HepG2 (cell line): ENCODE data around the gene SH2D6. TPM values are rescaled to one million over a fixed set of nuclear protein-coding genes. Genes with fewer than 3 reads are reported as not detected.

Source experiments
- ATAC-seq: fragments of 200-7000 bp; cut with Tn5 transposase; 3 replicates; pipeline ENCODE4 v1.9.1; 2020; ENCODE audit warnings: mild to moderate bottlenecking, moderate library complexity
- BruUV-seq: library from RNA; stranded (reverse); fragments of 400-500 nt; replicated peaks from 2 replicates; lab custom pipeline; 2021; lab: Mats Ljungman, UMichigan
- CTCF ChIA-PET: fragments of 300-600 bp; formaldehyde crosslinking; extraction: SDS; loops from one replicate; lab custom pipeline; 2021; ENCODE audit warnings: low total read pairs, inconsistent platforms, low intra/inter-chr PET ratio; lab: Yijun Ruan, JAX
- POLR2A ChIA-PET: fragments of 350-600 bp; sonication (Branson Sonifier 250); formaldehyde crosslinking; loops from one replicate; lab custom pipeline; 2020; ENCODE audit warnings: antibody characterized with exemption, inconsistent platforms; lab: Yijun Ruan, JAX
- DNase-seq: peaks from one replicate; pipeline ENCODE4 v3.0.0-alpha.2; 2015; ENCODE audit warnings: low spot score
- FAIRE-seq: peaks from 3 replicates; lab custom pipeline; 2011; peaks lifted over from hg19 to GRCh38; lab: Jason Lieb, UNC
- H2AFZ ChIP-seq: one replicate; pipeline ENCODE4 v1.6.1; 2011; ENCODE audit warnings: low read length, inconsistent platforms
- H3K27ac ChIP-seq: fragments of 300-600 bp; 3 replicates; pipeline ENCODE4 v1.8.0; 2011; ENCODE audit warnings: mixed run types, mild to moderate bottlenecking, mixed read lengths, low read length, inconsistent platforms; ENCODE audit not compliant: insufficient read depth; ENCODE audit errors: extremely low read length
- H3K27me3 ChIP-seq, 2 experiments: fragments of 200-600 bp in 1 of 2; 2 replicates in 1 of 2; 3 replicates in 1 of 2; pipeline versions ENCODE4 v1.6.0 to v1.8.0; 2011; ENCODE audit warnings: low read length in 2 of 2, mild to moderate bottlenecking in 2 of 2, moderate library complexity in 2 of 2, inconsistent platforms in 1 of 2; ENCODE audit not compliant: insufficient read depth in 2 of 2, control insufficient read depth in 1 of 2
- H3K36me3 ChIP-seq, 2 experiments: fragments of 200-600 bp in 1 of 2; replicated peaks in 1 of 2; 2 replicates in 1 of 2; 3 replicates in 1 of 2; pipeline versions ENCODE4 v1.5.1 to v1.8.0; 2011; ENCODE audit warnings: low read length in 2 of 2, inconsistent platforms in 1 of 2; ENCODE audit not compliant: insufficient read depth in 2 of 2, control insufficient read depth in 1 of 2
- H3K4me1 ChIP-seq: 2 replicates; pipeline ENCODE4 v1.5.1; 2012; ENCODE audit warnings: low read length, inconsistent platforms; ENCODE audit not compliant: insufficient read depth
- H3K4me2 ChIP-seq: 2 replicates; pipeline ENCODE4 v1.6.0; 2011; ENCODE audit warnings: low read depth, low read length, inconsistent platforms
- H3K4me3 ChIP-seq, 3 experiments: fragments of 200-600 bp in 1 of 3; sonication (generic), shearing (Covaris generic) in 1 of 3; replicated peaks in 1 of 3; 2 replicates each; pipeline ENCODE4 v1.5.1; 2011 to 2016; ENCODE audit warnings: low read length in 3 of 3, inconsistent platforms in 2 of 3, low read depth in 2 of 3, mild to moderate bottlenecking in 2 of 3, control low read depth in 1 of 3, mixed read lengths in 1 of 3; ENCODE audit not compliant: insufficient read depth in 1 of 3
- H3K79me2 ChIP-seq: one replicate; pipeline ENCODE4 v1.6.1; 2011; ENCODE audit warnings: low read length, inconsistent platforms; ENCODE audit not compliant: insufficient read depth
- H3K9ac ChIP-seq: 2 replicates; pipeline ENCODE4 v1.6.0; 2011; ENCODE audit warnings: mild to moderate bottlenecking, low read depth, low read length, inconsistent platforms; ENCODE audit not compliant: insufficient read depth
- H3K9me3 ChIP-seq: 2 replicates; pipeline ENCODE4 v1.5.1; 2012; ENCODE audit warnings: mild to moderate bottlenecking, low read length
- H4K20me1 ChIP-seq: 2 replicates; pipeline ENCODE4 v1.6.0; 2011; ENCODE audit warnings: inconsistent platforms, mild to moderate bottlenecking, low read length, moderate library complexity; ENCODE audit not compliant: insufficient read depth
- ATF3 ChIP-seq: sonication (generic); formaldehyde crosslinking; IDR thresholded peaks from 2 replicates; pipeline ENCODE4 v1.4.0; 2020; ENCODE audit warnings: missing genetic modification reagents
- CHCHD3 ChIP-seq: sonication (generic); formaldehyde crosslinking; IDR thresholded peaks from 2 replicates; pipeline ENCODE4 v1.8.0; 2022; ENCODE audit warnings: mild to moderate bottlenecking, missing genetic modification reagents, moderate library complexity
- FOXC1 ChIP-seq: sonication (generic); formaldehyde crosslinking; IDR thresholded peaks from 2 replicates; pipeline ENCODE4 v1.8.0; 2022; ENCODE audit warnings: mild to moderate bottlenecking, missing genetic modification reagents, borderline replicate concordance
- GLI4 ChIP-seq: sonication (generic); formaldehyde crosslinking; IDR thresholded peaks from 2 replicates; pipeline ENCODE4 v1.5.1; 2020; ENCODE audit warnings: missing genetic modification reagents, mild to moderate bottlenecking, moderate library complexity, borderline replicate concordance
- HNF1A ChIP-seq, 2 experiments: sonication (generic) in 1 of 2; formaldehyde crosslinking in 1 of 2; IDR thresholded peaks; 2 replicates each; pipeline versions ENCODE4 v1.4.0 to v1.6.1; 2016 to 2020; ENCODE audit warnings: borderline replicate concordance in 1 of 2, low read depth in 1 of 2, mild to moderate bottlenecking in 1 of 2, missing genetic modification reagents in 1 of 2
- MAFK ChIP-seq, 2 experiments: IDR thresholded peaks in 1 of 2; conservative IDR thresholded peaks in 1 of 2; 2 replicates each; pipeline ENCODE4 v1.6.1; 2011; ENCODE audit warnings: improper control_type of control experiment in 2 of 2, low read length in 2 of 2
- MIXL1 ChIP-seq: IDR thresholded peaks from 2 replicates; pipeline ENCODE4 v1.6.1; 2016
- MYC ChIP-seq: sonication (generic); formaldehyde crosslinking; IDR thresholded peaks from 2 replicates; pipeline ENCODE4 v1.9.0; 2021; ENCODE audit warnings: missing genetic modification reagents, borderline replicate concordance
- NCOA1 ChIP-seq: sonication (generic); formaldehyde crosslinking; IDR thresholded peaks from 2 replicates; pipeline ENCODE4 v1.9.0; 2021; ENCODE audit warnings: missing genetic modification reagents
- POGZ ChIP-seq: sonication (generic); formaldehyde crosslinking; IDR thresholded peaks from 2 replicates; pipeline ENCODE4 v1.4.0; 2020; ENCODE audit warnings: mild to moderate bottlenecking, missing genetic modification reagents
- RAD21 ChIP-seq: fragments of 450-650 bp; formaldehyde crosslinking; IDR thresholded peaks from 2 replicates; pipeline ENCODE4 v1.5.0; 2020; ENCODE audit warnings: mild to moderate bottlenecking
- SAFB2 ChIP-seq: sonication (generic); formaldehyde crosslinking; IDR thresholded peaks from 2 replicates; pipeline ENCODE4 v1.5.1; 2020; ENCODE audit warnings: missing genetic modification reagents, low read depth, mild to moderate bottlenecking, borderline replicate concordance
- SETDB1 ChIP-seq: sonication (generic); formaldehyde crosslinking; IDR thresholded peaks from 2 replicates; pipeline ENCODE4 v1.5.1; 2020; ENCODE audit warnings: missing genetic modification reagents, mild to moderate bottlenecking, borderline replicate concordance
- TCF12 ChIP-seq, 2 experiments: fragments of 450-650 bp in 1 of 2; sonication (generic) in 1 of 2; formaldehyde crosslinking in 1 of 2; IDR thresholded peaks; 2 replicates each; pipeline versions ENCODE4 v1.6.1 to v1.8.0; 2017 to 2022; ENCODE audit warnings: antibody characterized with exemption in 1 of 2, mild to moderate bottlenecking in 1 of 2, missing genetic modification reagents in 1 of 2, moderate library complexity in 1 of 2
- ZC3H13 ChIP-seq: sonication (generic); formaldehyde crosslinking; IDR thresholded peaks from 2 replicates; pipeline ENCODE4 v1.8.1; 2023; ENCODE audit warnings: mild to moderate bottlenecking, missing genetic modification reagents, moderate library complexity
- ZNF121 ChIP-seq: sonication (generic); formaldehyde crosslinking; IDR thresholded peaks from 2 replicates; pipeline ENCODE4 v1.5.0; 2020; ENCODE audit warnings: mild to moderate bottlenecking, missing genetic modification reagents
- ZNF770 ChIP-seq: sonication (generic); formaldehyde crosslinking; IDR thresholded peaks from 2 replicates; pipeline ENCODE4 v1.5.0; 2020; ENCODE audit warnings: mild to moderate bottlenecking, missing genetic modification reagents
- WGBS: methylation state at CpG from one replicate; pipeline ENCODE4 v1.1.6; 2017; ENCODE audit warnings: low lambda C conversion rate; 5-methylcytosine and 5-hydroxymethylcytosine counted together
- in situ Hi-C: cut with HindIII; loops from 2 replicates; pipeline ENCODE4 v1.10.0; 2017; ENCODE audit warnings: low pct_unique_long_range_greater_than_20kb; ENCODE audit not compliant: extremely low pct_ligation_motif_present
- intact Hi-C: fragments of 100-400 bp; cut with micrococcal nuclease; formaldehyde crosslinking; loops from one replicate; pipeline ENCODE4 v1.10.0; 2022; ENCODE audit not compliant: unreplicated experiment
- polyA plus RNA-seq, 8 experiments: library from polyadenylated mRNA; depleted of rRNA in 3 of 8; stranded (reverse) in 7 of 8; unstranded in 1 of 8; fragments of >200 nt; fragmentation: Illumina TruSeq in 4 of 8; extraction: Trizol in 4 of 8; gene quantifications; 2 replicates each; pipeline versions ENCODE4 v1.2.1 to v1.2.3, GENCODE V29; 2011 to 2016; ENCODE audit warnings: low read depth in 4 of 8, missing spikeins in 1 of 8, mixed read lengths in 1 of 8; ENCODE audit not compliant: insufficient read depth in 1 of 8
- total RNA-seq, 5 experiments: library from RNA; depleted of rRNA; stranded (reverse); fragments of >200 nt; fragmentation: Illumina TruSeq; extraction: Trizol; gene quantifications; 2 replicates each; pipeline ENCODE4 v1.2.3, GENCODE V29; 2016; ENCODE audit warnings: low read depth in 1 of 5

SH2D6 gene
- total and polyA plus RNA-seq, 2 of the 13 experiments (the other 11 are each of a cell fraction or from before 2014, with no cell fraction given), result 0.11 to 0.26 TPM

DNA sequence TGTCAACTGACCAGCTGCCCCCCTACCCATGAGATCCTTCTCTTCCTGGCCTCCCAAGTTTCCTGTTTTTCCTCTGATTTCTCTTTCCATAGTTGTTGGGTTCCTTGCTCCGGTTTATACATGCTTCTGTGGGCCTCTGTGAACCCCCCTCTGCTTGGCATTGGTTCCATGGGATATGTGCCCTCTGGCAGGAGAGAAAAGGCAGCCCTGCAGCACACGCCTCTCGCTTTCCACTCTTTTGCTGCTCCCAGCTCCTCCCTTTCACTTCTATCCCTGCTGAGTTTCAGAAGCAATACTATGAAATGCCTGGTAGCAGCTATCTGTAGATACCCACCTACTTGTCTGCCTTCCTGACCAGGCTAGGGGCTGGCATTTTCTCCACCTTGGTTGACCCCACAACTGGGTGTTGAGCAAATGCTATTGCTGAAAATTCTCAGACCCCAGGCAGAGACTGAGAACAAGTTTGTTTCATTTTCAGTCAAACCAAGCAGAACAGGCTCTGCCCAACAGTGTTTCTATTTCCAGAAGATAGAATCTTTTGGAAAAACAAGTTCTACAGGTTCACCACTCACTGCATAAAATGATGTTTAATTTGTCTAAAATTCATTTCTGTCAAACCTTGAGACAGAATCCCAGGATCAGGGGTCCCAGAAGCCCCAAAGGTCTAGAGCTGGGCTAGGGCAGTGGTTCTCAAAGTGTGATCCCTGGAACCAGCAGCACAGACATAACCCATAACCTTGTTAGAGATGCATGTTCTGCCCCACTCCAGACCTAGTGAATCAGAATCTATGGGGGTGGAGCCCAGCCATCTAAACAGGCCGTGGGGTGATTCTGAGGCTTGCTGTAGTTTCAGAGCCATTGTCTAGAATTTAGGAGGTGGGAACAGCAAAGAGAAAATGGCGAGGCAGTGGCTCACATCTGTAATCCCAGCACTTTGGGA lies 21.7 kb upstream of the SH2D6 start:
- Histone ChIP-seq H3K27ac (no peak overlapping the region), H3K36me3 (no peaks in the 10 kb centered on the region), H2AFZ (no peak overlapping the region), H4K20me1 (no peaks in the 10 kb centered on the region), H3K79me2 (no peaks in the 10 kb centered on the region), H3K4me1 (peaks cover 32% of the 10 kb centered on the region), H3K4me3 (no peak overlapping the region), H3K27me3 (no peaks in the 10 kb centered on the region), H3K4me2 (no peak overlapping the region), H3K9ac (no peak overlapping the region), H3K9me3 (no peaks in the 10 kb centered on the region)
- no peak for ATAC-seq
- CTCF ChIA-PET, result no interaction called here
- in situ Hi-C loops, result no loop called here
- POLR2A ChIA-PET, result interaction anchor here (1.5 kb wide), 1 partner anchor 164 kb away, joined by 5 read pairs; the partner anchor contains the start of gene GGCX
- BruUV-seq, result no TSS peak
- no peak for FAIRE-seq
- intact Hi-C loops, result no loop called here
- WGBS, result 85% methylated on average over 5 of the region's 5 CpGs
- no peak for DNase-seq
- no peak for TF ChIP-seq SAFB2 (CRISPR knock-in tag)
- TF ChIP-seq MYC (CRISPR knock-in tag), result no peak
- TF ChIP-seq MIXL1 (CRISPR knock-in tag), result no peak
- TF ChIP-seq GLI4 (CRISPR knock-in tag), result no peak
- no peak for TF ChIP-seq SETDB1
- no peak for TF ChIP-seq POGZ
- no peak for TF ChIP-seq ZNF121 (CRISPR knock-in tag)
- TF ChIP-seq ZC3H13 (CRISPR knock-in tag), result no peak
- no peak for TF ChIP-seq FOXC1
- TF ChIP-seq ZNF770 (CRISPR knock-in tag), result no peak
- no peak for TF ChIP-seq MAFK (conservative IDR thresholded peaks at IDR 0.05 in 1 of 2, IDR thresholded peaks at IDR 0.05 in 1 of 2; ENCODE audit: low read length in 2 of 2)
- TF ChIP-seq HNF1A (IDR thresholded peaks at IDR 0.05; ENCODE audit: low read depth), result no peak
- no peak for TF ChIP-seq HNF1A (CRISPR knock-in tag; IDR thresholded peaks at IDR 0.05; ENCODE audit: borderline replicate concordance)
- no peak for TF ChIP-seq CHCHD3 (CRISPR knock-in tag)
- TF ChIP-seq ATF3, result no peak
- no peak for TF ChIP-seq TCF12 (IDR thresholded peaks at IDR 0.05)
- no peak for TF ChIP-seq TCF12 (CRISPR knock-in tag; IDR thresholded peaks at IDR 0.05)
- no peak for TF ChIP-seq RAD21 (CRISPR knock-in tag)
- no peak for TF ChIP-seq NCOA1
